GM18499 (cell line): ENCODE results near the gene PILRA.
"Not testable (repeated sequence)": the region's sequence is repeated elsewhere in the genome, so short reads cannot be mapped to it uniquely, and the experiment has no call there.

ENCODE experiments used
- ATAC-seq: cut with Tn5 transposase; IDR thresholded peaks from one replicate; pipeline ENCODE4 v1.9.1; 2021; ENCODE audit warnings: moderate number of reproducible peaks; ENCODE audit not compliant: insufficient read depth, unreplicated experiment

The PILRA gene

GRCh38 chr7:100376066-100376465 is 2.8 kb downstream of the PILRA start:
- no peak for ATAC-seq

- no peak for ATAC-seq
Measured at GRCh38 chr7:100378114-100378755, 4.9 kb downstream of the PILRA start.

GRCh38 chr7:100380196-100380595 is 6.9 kb downstream of the PILRA start:
- ATAC-seq, result no peak

GRCh38 chr7:100381531-100382233 is 8.4 kb downstream of the PILRA start:
- not testable (repeated sequence) for ATAC-seq

- ATAC-seq, result not testable (repeated sequence)
Measured at GRCh38 chr7:100382234-100382853, 9.1 kb downstream of the PILRA start.

GRCh38 chr7:100384628-100385294 is 11.5 kb downstream of the PILRA start:
- no peak for ATAC-seq

GRCh38 chr7:100386940-100387339 is 13.7 kb downstream of the PILRA start:
- no peak for ATAC-seq

GRCh38 chr7:100387695-100388094 is 14.4 kb downstream of the PILRA start:
- no peak for ATAC-seq

- ATAC-seq, result no peak
Measured at GRCh38 chr7:100389437-100390088, 16.3 kb downstream of the PILRA start.

- no peak for ATAC-seq
Measured at GRCh38 chr7:100390286-100391009, 17.2 kb downstream of the PILRA start.

- ATAC-seq, result no peak
Measured at GRCh38 chr7:100393233-100393905, 20.1 kb downstream of the PILRA start.

GRCh38 chr7:100394077-100394476 is 20.8 kb downstream of the PILRA start:
- no peak for ATAC-seq

GRCh38 chr7:100396421-100396982 is 23.2 kb downstream of the PILRA start:
- peak; percentile 77 for ATAC-seq

- ATAC-seq, result no peak
Measured at GRCh38 chr7:100397315-100398081, 24.2 kb downstream of the PILRA start.

GRCh38 chr7:100398239-100398638 is 25.0 kb downstream of the PILRA start:
- ATAC-seq, result no peak

- ATAC-seq, result no peak
Measured at GRCh38 chr7:100400041-100400440, 26.8 kb downstream of the PILRA start.

- no peak for ATAC-seq
Measured at GRCh38 chr7:100400656-100401055, 27.4 kb downstream of the PILRA start.

GRCh38 chr7:100401811-100402210 is 28.5 kb downstream of the PILRA start:
- no peak for ATAC-seq
